WERI-Rb-1 (cell line): ENCODE results near the gene SERPING1.

ENCODE experiments used
- DNase-seq: peaks from one replicate; pipeline ENCODE4 v3.0.0-alpha.2; 2020
- H3K27ac ChIP-seq: fragments of 250-450 bp; sonication (Bioruptor Pico); 2 replicates; pipeline ENCODE4 v1.5.1; 2020; ENCODE audit warnings: mild to moderate bottlenecking, moderate library complexity
- H3K27me3 ChIP-seq: fragments of 250-450 bp; sonication (Bioruptor Pico); 2 replicates; pipeline ENCODE4 v1.5.1; 2021; ENCODE audit warnings: mild to moderate bottlenecking, low read depth, moderate library complexity; ENCODE audit not compliant: insufficient read depth, severe bottlenecking
- H3K36me3 ChIP-seq: fragments of 250-450 bp; sonication (Bioruptor Pico); 2 replicates; pipeline ENCODE4 v1.5.1; 2020; ENCODE audit warnings: mild to moderate bottlenecking, moderate library complexity
- H3K4me3 ChIP-seq: 2 replicates; pipeline ENCODE4 v1.5.1; 2011; ENCODE audit warnings: low read depth, mild to moderate bottlenecking, control low read depth, low read length
- H3K9me3 ChIP-seq: fragments of 250-450 bp; sonication (Bioruptor Pico); 2 replicates; pipeline ENCODE4 v1.5.1; 2021; ENCODE audit warnings: mild to moderate bottlenecking, moderate library complexity; ENCODE audit not compliant: severe bottlenecking
- CTCF ChIP-seq: IDR thresholded peaks from 2 replicates; pipeline ENCODE4 v1.5.1; 2011; ENCODE audit warnings: low read depth, mild to moderate bottlenecking, control low read depth, inconsistent platforms, low read length

The SERPING1 gene

GRCh38 chr11:57556041-57556440 is 41.4 kb upstream of the SERPING1 start:
- TF ChIP-seq CTCF = no peak
- Histone ChIP-seq H3K4me3 (no peak overlapping the region), H3K9me3 (no peaks in the 10 kb centered on the region), H3K27ac (no peak overlapping the region), H3K27me3 (no peaks in the 10 kb centered on the region), H3K36me3 (no peaks in the 10 kb centered on the region)
- DNase-seq = peak; percentile 27

- no peaks in the 10 kb centered on the region for H3K36me3 ChIP-seq
- no peak for DNase-seq
- no peaks in the 10 kb centered on the region for H3K27me3 ChIP-seq
- H3K27ac ChIP-seq = no peak overlapping the region
- H3K4me3 ChIP-seq = no peak overlapping the region
- no peak for TF ChIP-seq CTCF
- no peaks in the 10 kb centered on the region for H3K9me3 ChIP-seq
Observed at GRCh38 chr11:57560146-57560545, 37.3 kb upstream of the SERPING1 start.

- no peaks in the 10 kb centered on the region for H3K9me3 ChIP-seq
- DNase-seq = no peak
- H3K36me3 ChIP-seq = no peaks in the 10 kb centered on the region
- no peak overlapping the region for H3K27ac ChIP-seq
- H3K27me3 ChIP-seq = peaks cover 5% of the 10 kb centered on the region
- TF ChIP-seq CTCF = peak; percentile 49; the same call in 1 of the 2 replicates
- no peak overlapping the region for H3K4me3 ChIP-seq
Observed at GRCh38 chr11:57562596-57562995, 34.9 kb upstream of the SERPING1 start.

GRCh38 chr11:57566005-57566904 is 31.2 kb upstream of the SERPING1 start:
- Histone ChIP-seq H3K27me3 (peaks cover 23% of the 10 kb centered on the region), H3K36me3 (no peaks in the 10 kb centered on the region), H3K9me3 (no peaks in the 10 kb centered on the region), H3K27ac (no peak overlapping the region), H3K4me3 (no peak overlapping the region)
- DNase-seq = no peak
- TF ChIP-seq CTCF = no peak

- no peak for DNase-seq
- H3K4me3 ChIP-seq = peak overlapping the region; percentile 71
- H3K9me3 ChIP-seq = no peaks in the 10 kb centered on the region
- H3K27me3 ChIP-seq = peaks cover 24% of the 10 kb centered on the region
- no peak for TF ChIP-seq CTCF
- no peak overlapping the region for H3K27ac ChIP-seq
- no peaks in the 10 kb centered on the region for H3K36me3 ChIP-seq
Observed at GRCh38 chr11:57566905-57567514, 30.5 kb upstream of the SERPING1 start.
